Smooth muscle cell (in vitro differentiated cells): Measurements from ENCODE around the gene COL11A2. TPM values are rescaled to one million over a fixed set of nuclear protein-coding genes. Genes with fewer than 3 reads are reported as not detected.
A peak's percentile ranks its signal among the peaks of the same experiment; 100 is the strongest.

ENCODE experiments used
- DNase-seq: peaks from one replicate; lab custom pipeline; 2025; ENCODE audit not compliant: unreplicated experiment; lab: John Stamatoyannopoulos, UW
- H2AFZ ChIP-seq: fragments of 200-600 bp; sonication (generic); 2 replicates; pipeline ENCODE4 v1.6.0; 2016; ENCODE audit warnings: antibody characterized with exemption, low read depth, mild to moderate bottlenecking
- H3F3A ChIP-seq: fragments of 200-600 bp; sonication (generic); 2 replicates; pipeline ENCODE4 v1.6.0; 2017; ENCODE audit warnings: antibody characterized with exemption, low read depth
- H3K27ac ChIP-seq: fragments of 200-600 bp; sonication (generic); 2 replicates; pipeline ENCODE4 v1.5.1; 2016; ENCODE audit warnings: low read depth, mild to moderate bottlenecking
- H3K27me3 ChIP-seq: fragments of 200-600 bp; sonication (generic); 2 replicates; pipeline ENCODE4 v1.6.1; 2016; ENCODE audit warnings: low read depth, mild to moderate bottlenecking
- H3K36me3 ChIP-seq: fragments of 200-600 bp; sonication (generic); 2 replicates; pipeline ENCODE4 v1.5.1; 2016; ENCODE audit warnings: low read depth
- H3K4me1 ChIP-seq: fragments of 200-600 bp; sonication (generic); 2 replicates; pipeline ENCODE4 v1.5.1; 2016; ENCODE audit warnings: low read depth
- H3K4me2 ChIP-seq: fragments of 200-600 bp; sonication (generic); 2 replicates; pipeline ENCODE4 v1.6.0; 2016; ENCODE audit warnings: mild to moderate bottlenecking
- H3K4me3 ChIP-seq: fragments of 200-600 bp; sonication (generic); 2 replicates; pipeline ENCODE4 v1.5.1; 2016; ENCODE audit warnings: mild to moderate bottlenecking
- H3K79me2 ChIP-seq: fragments of 200-600 bp; sonication (generic); 2 replicates; pipeline ENCODE4 v1.6.0; 2016; ENCODE audit warnings: low read depth, mild to moderate bottlenecking
- H3K9ac ChIP-seq: fragments of 200-600 bp; sonication (generic); 2 replicates; pipeline ENCODE4 v1.6.0; 2016; ENCODE audit warnings: low read depth
- H3K9me3 ChIP-seq: fragments of 200-600 bp; sonication (generic); replicated peaks from 2 replicates; pipeline ENCODE4 v1.5.1; 2016; ENCODE audit warnings: low read depth
- H4K20me1 ChIP-seq: fragments of 200-600 bp; sonication (generic); 2 replicates; pipeline ENCODE4 v1.6.0; 2016; ENCODE audit warnings: low read depth
- CTCF ChIP-seq: fragments of 200-600 bp; sonication (generic); IDR thresholded peaks from 2 replicates; pipeline ENCODE4 v1.5.1; 2017; ENCODE audit warnings: borderline replicate concordance, mild to moderate bottlenecking, antibody characterized with exemption; ENCODE audit not compliant: insufficient read depth, poor library complexity, severe bottlenecking
- WGBS: methylation state at CpG from one replicate; pipeline ENCODE4 v1.1.7; 2016; ENCODE audit warnings: low lambda C conversion rate; 5-methylcytosine and 5-hydroxymethylcytosine counted together
- polyA plus RNA-seq: library from polyadenylated mRNA; unstranded; fragments of >200 nt; fragmentation: Nextera tagmentation; extraction: Ambion mirVana; gene quantifications from 2 replicates; pipeline ENCODE4 v1.2.1, GENCODE V29; 2016
- total RNA-seq: library from RNA; depleted of rRNA; stranded (reverse); fragments of >200 nt; gene quantifications from 2 replicates; pipeline ENCODE4 v1.2.3, GENCODE V29; 2014

COL11A2 gene
- total and polyA plus RNA-seq, 2 experiments from 2014 or later, result 0.36 to 1.2 TPM

- no peak overlapping the region for H3K4me3 ChIP-seq
- DNase-seq, result no peak
- H3K36me3 ChIP-seq, result no peaks in the 10 kb centered on the region
- H3K4me2 ChIP-seq, result no peak overlapping the region
- 71% methylated on average over 20 of the region's 20 CpGs for WGBS
- H3K27me3 ChIP-seq, result peaks cover under 1% of the 10 kb centered on the region
- H3K9me3 ChIP-seq, result no peaks in the 10 kb centered on the region
- H4K20me1 ChIP-seq, result no peaks in the 10 kb centered on the region
- H3K27ac ChIP-seq, result no peak overlapping the region
- TF ChIP-seq CTCF, result peak; percentile 43
- no peaks in the 10 kb centered on the region for H3F3A ChIP-seq
- no peaks in the 10 kb centered on the region for H3K79me2 ChIP-seq
- H2AFZ ChIP-seq, result no peak overlapping the region
- no peak overlapping the region for H3K9ac ChIP-seq
- H3K4me1 ChIP-seq, result no peaks in the 10 kb centered on the region
Measured at GRCh38 chr6:33123732-33124524, 68.3 kb downstream of the COL11A2 start.

GRCh38 chr6:33123181-33123580, 69.1 kb downstream of the COL11A2 start:
- Histone ChIP-seq H3F3A (no peaks in the 10 kb centered on the region), H4K20me1 (no peaks in the 10 kb centered on the region), H3K4me2 (no peak overlapping the region), H3K27me3 (peaks cover 3% of the 10 kb centered on the region), H3K79me2 (no peaks in the 10 kb centered on the region), H3K9me3 (no peaks in the 10 kb centered on the region), H3K36me3 (no peaks in the 10 kb centered on the region), H2AFZ (no peak overlapping the region), H3K27ac (no peak overlapping the region), H3K4me1 (no peaks in the 10 kb centered on the region), H3K9ac (no peak overlapping the region), H3K4me3 (no peak overlapping the region)
- DNase-seq, result no peak
- TF ChIP-seq CTCF, result no peak
- 84% methylated on average over 6 of the region's 6 CpGs for WGBS

- H3K4me1 ChIP-seq, result no peaks in the 10 kb centered on the region
- no peak for DNase-seq
- no peaks in the 10 kb centered on the region for H4K20me1 ChIP-seq
- H3K27ac ChIP-seq, result no peak overlapping the region
- no peaks in the 10 kb centered on the region for H3K36me3 ChIP-seq
- peaks cover 34% of the 10 kb centered on the region for H3K27me3 ChIP-seq
- H3K79me2 ChIP-seq, result no peaks in the 10 kb centered on the region
- no peak overlapping the region for H3K4me3 ChIP-seq
- no peak for TF ChIP-seq CTCF
- no peak overlapping the region for H3K9ac ChIP-seq
- H3K9me3 ChIP-seq, result no peaks in the 10 kb centered on the region
- WGBS, result 54% methylated on average over 3 of the region's 3 CpGs
- no peak overlapping the region for H2AFZ ChIP-seq
- H3K4me2 ChIP-seq, result no peak overlapping the region
- no peaks in the 10 kb centered on the region for H3F3A ChIP-seq
Measured at GRCh38 chr6:33120001-33120400, 72.3 kb downstream of the COL11A2 start.
